K562 (cell line): ENCODE measurements around the gene PAIP1. TPM values are rescaled to one million over a fixed set of nuclear protein-coding genes. Genes with fewer than 3 reads are reported as not detected.

ENCODE experiments used
- CHD7 ChIP-seq: fragments of 200-600 bp; sonication (generic); IDR thresholded peaks from one replicate; pipeline ENCODE4 v1.6.1; 2012; ENCODE audit warnings: mild to moderate bottlenecking, low read depth, low read length, inconsistent platforms
- CREM ChIP-seq: IDR thresholded peaks from 2 replicates; pipeline ENCODE4 v1.6.1; 2014; ENCODE audit warnings: antibody characterized with exemption, low read depth
- JUNB ChIP-seq: fragments of 450-650 bp; formaldehyde crosslinking; conservative IDR thresholded peaks from 2 replicates; pipeline ENCODE4 v1.4.0; 2020; ENCODE audit warnings: mild to moderate bottlenecking
- SMC3 ChIP-seq: conservative IDR thresholded peaks from 2 replicates; pipeline ENCODE4 v1.6.1; 2011; ENCODE audit warnings: low read depth, low read length, improper control_type of control experiment; ENCODE audit not compliant: insufficient read depth
- TCF7 ChIP-seq: sonication (generic); IDR thresholded peaks from 2 replicates; pipeline ENCODE4 v1.6.1; 2016; ENCODE audit warnings: antibody characterized with exemption, borderline replicate concordance
- ZNF318 ChIP-seq, 2 experiments: fragments of 450-650 bp; IDR thresholded peaks; 2 replicates each; pipeline ENCODE4 v1.6.1; 2016; ENCODE audit warnings: mild to moderate bottlenecking in 2 of 2, borderline replicate concordance in 1 of 2, low read depth in 1 of 2, moderate library complexity in 1 of 2
- polyA plus RNA-seq, 8 experiments: library from polyadenylated mRNA; depleted of rRNA in 4 of 8; stranded (reverse) in 5 of 8; unstranded in 3 of 8; fragments of >200 nt; fragmentation: Nextera tagmentation in 2 of 8; fragmentation: Illumina TruSeq in 1 of 8; extraction: Ambion mirVana in 2 of 8; extraction: Trizol in 1 of 8; gene quantifications; 2 replicates each; pipeline versions ENCODE4 v1.2.1 to v1.2.3, GENCODE V29; 2011 to 2014; ENCODE audit warnings: inconsistent platforms in 1 of 8, missing spikeins in 1 of 8
- total RNA-seq, 7 experiments: library from RNA; depleted of rRNA in 6 of 7; stranded (reverse); fragments of >200 nt in 6 of 7; fragmentation: Illumina TruSeq in 2 of 7; extraction: Trizol in 2 of 7; gene quantifications; 2 replicates each; pipeline versions ENCODE4 v1.2.1 to v1.2.3, GENCODE V29; 2011 to 2021; ENCODE audit warnings: low replicate concordance in 1 of 7

Gene PAIP1
- total and polyA plus RNA-seq, 9 of the 15 experiments (the other 6 are each of a cell fraction or from before 2014, with no cell fraction given), result 51.7 to 181 (median 102) TPM

- TF ChIP-seq ZNF318 (IDR thresholded peaks at IDR 0.05; ENCODE audit: borderline replicate concordance in 1 of 2, low read depth in 1 of 2) (no peak), TCF7 (0 out of 2 replicates have a peak, but pooled peaks have one; percentile 3), JUNB (CRISPR knock-in tag) (no peak), CHD7 (peak; percentile 37), CREM (peak; percentile 89), SMC3 (no peak)
These were observed 73.4 kb downstream of the PAIP1 start, which contains the start of gene TMEM267 (continued) for GRCh38 chr5:43483298-43484105.
